ENCODE data around the gene PPP1R18.
"Not testable (repeated sequence)": the region's sequence is repeated elsewhere in the genome, so short reads cannot be mapped to it uniquely, and the experiment has no call there.

The PPP1R18 gene

GRCh38 chr6:30666300-30666699, 20.1 kb downstream of the PPP1R18 start:
- not testable (repeated sequence) for DNase-seq (ENCODE audit: low read depth, low spot score)

GRCh38 chr6:30664994-30665767, 21.3 kb downstream of the PPP1R18 start:
- DNase-seq (ENCODE audit: low read depth, low spot score) = no peak

- not testable (repeated sequence) for DNase-seq (ENCODE audit: low read depth, low spot score)
These were observed 28.5 kb downstream of the PPP1R18 start for GRCh38 chr6:30657922-30658321.

GRCh38 chr6:30657454-30657853, 29.0 kb downstream of the PPP1R18 start:
- DNase-seq (ENCODE audit: low read depth, low spot score) = no peak

- no peak for DNase-seq (ENCODE audit: low read depth, low spot score)
These were observed 29.9 kb downstream of the PPP1R18 start for GRCh38 chr6:30656513-30656912.

GRCh38 chr6:30655743-30656094, 30.7 kb downstream of the PPP1R18 start:
- no peak for DNase-seq (ENCODE audit: low read depth, low spot score)

GRCh38 chr6:30654798-30655742, 31.4 kb downstream of the PPP1R18 start:
- no peak for DNase-seq (ENCODE audit: low read depth, low spot score)

GRCh38 chr6:30651143-30651542, 35.3 kb downstream of the PPP1R18 start:
- no peak for DNase-seq (ENCODE audit: low read depth, low spot score)

GRCh38 chr6:30647242-30648116, 39.0 kb downstream of the PPP1R18 start:
- DNase-seq (ENCODE audit: low read depth, low spot score) = peak; percentile 42

- DNase-seq (ENCODE audit: low read depth, low spot score) = peak; percentile 84
These were observed 39.8 kb downstream of the PPP1R18 start, which contains the start of gene C6orf136 for GRCh38 chr6:30646450-30647241. C6orf136 (plus strand) TSS chr6:30647133; CDS start chr6:30647232, 99 bp downstream.

- no peak for DNase-seq (ENCODE audit: low read depth, low spot score)
These were observed 40.5 kb downstream of the PPP1R18 start for GRCh38 chr6:30645989-30646388.

GRCh38 chr6:30644769-30645168, 41.7 kb downstream of the PPP1R18 start:
- no peak for DNase-seq (ENCODE audit: low read depth, low spot score)

GRCh38 chr6:30643656-30644055, 42.8 kb downstream of the PPP1R18 start:
- DNase-seq (ENCODE audit: low read depth, low spot score) = no peak

GRCh38 chr6:30641048-30641447, 45.4 kb downstream of the PPP1R18 start:
- no peak for DNase-seq (ENCODE audit: low read depth, low spot score)

- DNase-seq (ENCODE audit: low read depth, low spot score) = no peak
These were observed 46.0 kb downstream of the PPP1R18 start for GRCh38 chr6:30640481-30640880.

GRCh38 chr6:30635834-30636233, 50.6 kb downstream of the PPP1R18 start:
- DNase-seq (ENCODE audit: low read depth, low spot score) = no peak

GRCh38 chr6:30626484-30627366, 59.7 kb downstream of the PPP1R18 start, which contains the start of gene ATAT1:
ATAT1 (plus strand) TSS chr6:30626874.
- peak; percentile 72 for DNase-seq (ENCODE audit: low read depth, low spot score)
